ENCODE data around the gene SLC25A39. TPM values are rescaled to one million over a fixed set of nuclear protein-coding genes. Genes with fewer than 3 reads are reported as not detected.

The SLC25A39 gene
- total and polyA plus RNA-seq, 9 of the 15 experiments (the other 6 are each of a cell fraction or from before 2014, with no cell fraction given), result 4.8 to 267 (median 140) TPM

GRCh38 chr17:44362459-44362948 lies 37.9 kb upstream of the SLC25A39 start:
- ChIA-PET POLR2A (interaction anchor here (0.5 to 1.5 kb wide), 9 partner anchors 16 to 375 kb away, joined by 3 to 4 read pairs (median 3); partner anchors contain the start of gene ITGA2B), CTCF (ENCODE audit: low intra/inter-chr PET ratio) (no interaction called here)
- no peaks in the 10 kb centered on the region for H3K9me1 ChIP-seq (ENCODE audit: control insufficient read depth, insufficient read depth, low read length)
- H3K27ac ChIP-seq (ENCODE audit: extremely low read depth, low read depth, low read length), result no peak overlapping the region
- H3K9me3 ChIP-seq (replicated peaks; ENCODE audit: control insufficient read depth, insufficient read depth, low read depth, low read length), result no peaks in the 10 kb centered on the region
- peak overlapping the region; percentile 70 to 96; a peak in 2 of 4 replicates for H3K9ac ChIP-seq (ENCODE audit: insufficient read depth in 1 of 2, low read depth in 2 of 2, low read length in 2 of 2)
- no TSS peak for BruUV-seq (replicated peaks)
- H3K79me2 ChIP-seq (ENCODE audit: control insufficient read depth, insufficient read depth, low read length), result no peaks in the 10 kb centered on the region
- H2AFZ ChIP-seq (ENCODE audit: low read depth, low read length), result no peak overlapping the region
- peak in 1 of 4 experiments; percentile 44 for DNase-seq (ENCODE audit: extremely low read depth in 1 of 4, low spot score in 3 of 4)
- WGBS (ENCODE audit: insufficient coverage, low coverage, missing lambda C conversion rate), result 83% methylated on average over 1 of the region's 11 CpGs
- TF ChIP-seq POLR2AphosphoS2 (IDR thresholded peaks at IDR 0.05; ENCODE audit: low read length) (no peak), ZNF740 (CRISPR knock-in tag; IDR thresholded peaks at IDR 0.05) (peak; percentile 30), ZNF740 (tag; IDR thresholded peaks at IDR 0.05) (no peak), TCF3 (CRISPR knock-in tag; IDR thresholded peaks at IDR 0.05) (no peak)
- peaks cover 2 to 28% of the 10 kb centered on the region in 2 experiments; a peak in 4 of 5 replicates for H3K4me1 ChIP-seq (replicated peaks in 1 of 2; ENCODE audit: control insufficient read depth in 2 of 2, insufficient read depth in 2 of 2, low read length in 2 of 2)
- ATAC-seq, result no peak
- in situ Hi-C loops (cut with MboI), result no loop called here
- H3K4me3 ChIP-seq, result peak overlapping the region; percentile 81
- no peaks in the 10 kb centered on the region; a peak in 1 of 5 replicates for H3K27me3 ChIP-seq (ENCODE audit: control insufficient read depth in 2 of 2, insufficient read depth in 2 of 2, low read length in 2 of 2)
- H4K20me1 ChIP-seq (replicated peaks; ENCODE audit: control insufficient read depth, insufficient read depth, low read length), result peaks cover 9% of the 10 kb centered on the region
- intact Hi-C loops (cut with micrococcal nuclease), result no loop called here
- H3K4me2 ChIP-seq (ENCODE audit: insufficient read depth, low read length), result peak overlapping the region; percentile 70; the same call in 1 of the 2 replicates
- H3K36me3 ChIP-seq (ENCODE audit: control insufficient read depth, insufficient read depth, low read length), result no peaks in the 10 kb centered on the region
- FAIRE-seq, result no peak
